HepG2 (cell line): ENCODE data around the gene SLCO2A1. TPM values are rescaled to one million over a fixed set of nuclear protein-coding genes. Genes with fewer than 3 reads are reported as not detected.
A peak's percentile ranks its signal among the peaks of the same experiment; 100 is the strongest.

Experiments used
- ATAC-seq: fragments of 200-7000 bp; cut with Tn5 transposase; 3 replicates; pipeline ENCODE4 v1.9.1; 2020; ENCODE audit warnings: mild to moderate bottlenecking, moderate library complexity
- BruUV-seq: library from RNA; stranded (reverse); fragments of 400-500 nt; replicated peaks from 2 replicates; lab custom pipeline; 2021; lab: Mats Ljungman, UMichigan
- CTCF ChIA-PET: fragments of 300-600 bp; formaldehyde crosslinking; extraction: SDS; loops from one replicate; lab custom pipeline; 2021; ENCODE audit warnings: low total read pairs, inconsistent platforms, low intra/inter-chr PET ratio; lab: Yijun Ruan, JAX
- POLR2A ChIA-PET: fragments of 350-600 bp; sonication (Branson Sonifier 250); formaldehyde crosslinking; loops from one replicate; lab custom pipeline; 2020; ENCODE audit warnings: antibody characterized with exemption, inconsistent platforms; lab: Yijun Ruan, JAX
- DNase-seq: peaks from one replicate; pipeline ENCODE4 v3.0.0-alpha.2; 2015; ENCODE audit warnings: low spot score
- FAIRE-seq: peaks from 3 replicates; lab custom pipeline; 2011; peaks lifted over from hg19 to GRCh38; lab: Jason Lieb, UNC
- H2AFZ ChIP-seq: one replicate; pipeline ENCODE4 v1.6.1; 2011; ENCODE audit warnings: low read length, inconsistent platforms
- H3K27ac ChIP-seq: fragments of 300-600 bp; 3 replicates; pipeline ENCODE4 v1.8.0; 2011; ENCODE audit warnings: mixed run types, mild to moderate bottlenecking, mixed read lengths, low read length, inconsistent platforms; ENCODE audit not compliant: insufficient read depth; ENCODE audit errors: extremely low read length
- H3K27me3 ChIP-seq, 2 experiments: fragments of 200-600 bp in 1 of 2; 2 replicates in 1 of 2; 3 replicates in 1 of 2; pipeline versions ENCODE4 v1.6.0 to v1.8.0; 2011; ENCODE audit warnings: low read length in 2 of 2, mild to moderate bottlenecking in 2 of 2, moderate library complexity in 2 of 2, inconsistent platforms in 1 of 2; ENCODE audit not compliant: insufficient read depth in 2 of 2, control insufficient read depth in 1 of 2
- H3K36me3 ChIP-seq, 2 experiments: fragments of 200-600 bp in 1 of 2; replicated peaks in 1 of 2; 2 replicates in 1 of 2; 3 replicates in 1 of 2; pipeline versions ENCODE4 v1.5.1 to v1.8.0; 2011; ENCODE audit warnings: low read length in 2 of 2, inconsistent platforms in 1 of 2; ENCODE audit not compliant: insufficient read depth in 2 of 2, control insufficient read depth in 1 of 2
- H3K4me1 ChIP-seq: 2 replicates; pipeline ENCODE4 v1.5.1; 2012; ENCODE audit warnings: low read length, inconsistent platforms; ENCODE audit not compliant: insufficient read depth
- H3K4me2 ChIP-seq: 2 replicates; pipeline ENCODE4 v1.6.0; 2011; ENCODE audit warnings: low read depth, low read length, inconsistent platforms
- H3K4me3 ChIP-seq, 3 experiments: fragments of 200-600 bp in 1 of 3; sonication (generic), shearing (Covaris generic) in 1 of 3; replicated peaks in 1 of 3; 2 replicates each; pipeline ENCODE4 v1.5.1; 2011 to 2016; ENCODE audit warnings: low read length in 3 of 3, inconsistent platforms in 2 of 3, low read depth in 2 of 3, mild to moderate bottlenecking in 2 of 3, control low read depth in 1 of 3, mixed read lengths in 1 of 3; ENCODE audit not compliant: insufficient read depth in 1 of 3
- H3K79me2 ChIP-seq: one replicate; pipeline ENCODE4 v1.6.1; 2011; ENCODE audit warnings: low read length, inconsistent platforms; ENCODE audit not compliant: insufficient read depth
- H3K9ac ChIP-seq: 2 replicates; pipeline ENCODE4 v1.6.0; 2011; ENCODE audit warnings: mild to moderate bottlenecking, low read depth, low read length, inconsistent platforms; ENCODE audit not compliant: insufficient read depth
- H3K9me3 ChIP-seq: 2 replicates; pipeline ENCODE4 v1.5.1; 2012; ENCODE audit warnings: mild to moderate bottlenecking, low read length
- H4K20me1 ChIP-seq: 2 replicates; pipeline ENCODE4 v1.6.0; 2011; ENCODE audit warnings: inconsistent platforms, mild to moderate bottlenecking, low read length, moderate library complexity; ENCODE audit not compliant: insufficient read depth
- IRF2 ChIP-seq: IDR thresholded peaks from 2 replicates; pipeline ENCODE4 v1.6.1; 2018; ENCODE audit warnings: missing genetic modification reagents, missing compliant biosample characterization
- KLF16 ChIP-seq, 2 experiments: sonication (generic) in 1 of 2; formaldehyde crosslinking in 1 of 2; IDR thresholded peaks; 2 replicates each; pipeline versions ENCODE4 v1.6.1 to v1.8.0; 2016 to 2023; ENCODE audit warnings: missing genetic modification reagents in 2 of 2, missing compliant biosample characterization in 1 of 2
- MAF1 ChIP-seq: sonication (generic); formaldehyde crosslinking; IDR thresholded peaks from 2 replicates; pipeline ENCODE4 v1.5.0; 2020; ENCODE audit warnings: missing genetic modification reagents, borderline replicate concordance
- MAFF ChIP-seq: IDR thresholded peaks from 2 replicates; pipeline ENCODE4 v1.6.1; 2011; ENCODE audit warnings: low read depth, low read length, improper control_type of control experiment
- MEF2D ChIP-seq: sonication (generic); formaldehyde crosslinking; IDR thresholded peaks from 2 replicates; pipeline ENCODE4 v1.5.1; 2020; ENCODE audit warnings: mild to moderate bottlenecking, missing genetic modification reagents
- NR2C2 ChIP-seq: sonication (generic); formaldehyde crosslinking; IDR thresholded peaks from 2 replicates; pipeline ENCODE4 v1.4.0; 2020; ENCODE audit warnings: missing genetic modification reagents, mild to moderate bottlenecking, moderate library complexity, borderline replicate concordance
- SMAD3 ChIP-seq: sonication (generic); formaldehyde crosslinking; IDR thresholded peaks from 2 replicates; pipeline ENCODE4 v1.4.0; 2020; ENCODE audit warnings: missing genetic modification reagents
- ZNF724P ChIP-seq: sonication (generic); formaldehyde crosslinking; IDR thresholded peaks from 2 replicates; pipeline ENCODE4 v1.8.0; 2022; ENCODE audit warnings: missing genetic modification reagents, borderline replicate concordance
- WGBS: methylation state at CpG from one replicate; pipeline ENCODE4 v1.1.6; 2017; ENCODE audit warnings: low lambda C conversion rate; 5-methylcytosine and 5-hydroxymethylcytosine counted together
- in situ Hi-C: cut with HindIII; loops from 2 replicates; pipeline ENCODE4 v1.10.0; 2017; ENCODE audit warnings: low pct_unique_long_range_greater_than_20kb; ENCODE audit not compliant: extremely low pct_ligation_motif_present
- intact Hi-C: fragments of 100-400 bp; cut with micrococcal nuclease; formaldehyde crosslinking; loops from one replicate; pipeline ENCODE4 v1.10.0; 2022; ENCODE audit not compliant: unreplicated experiment
- polyA plus RNA-seq, 8 experiments: library from polyadenylated mRNA; depleted of rRNA in 3 of 8; stranded (reverse) in 7 of 8; unstranded in 1 of 8; fragments of >200 nt; fragmentation: Illumina TruSeq in 4 of 8; extraction: Trizol in 4 of 8; gene quantifications; 2 replicates each; pipeline versions ENCODE4 v1.2.1 to v1.2.3, GENCODE V29; 2011 to 2016; ENCODE audit warnings: low read depth in 4 of 8, missing spikeins in 1 of 8, mixed read lengths in 1 of 8; ENCODE audit not compliant: insufficient read depth in 1 of 8
- total RNA-seq, 5 experiments: library from RNA; depleted of rRNA; stranded (reverse); fragments of >200 nt; fragmentation: Illumina TruSeq; extraction: Trizol; gene quantifications; 2 replicates each; pipeline ENCODE4 v1.2.3, GENCODE V29; 2016; ENCODE audit warnings: low read depth in 1 of 5
- TF ChIP-seq, protein P1 (sequence below): sonication (generic); formaldehyde crosslinking; IDR thresholded peaks from 2 replicates; pipeline ENCODE4 v1.4.0; 2020; ENCODE audit warnings: missing genetic modification reagents

Gene SLCO2A1
- total and polyA plus RNA-seq, 2 of the 13 experiments (the other 11 are each of a cell fraction or from before 2014, with no cell fraction given): 0.04 TPM; not detected in 1

DNA sequence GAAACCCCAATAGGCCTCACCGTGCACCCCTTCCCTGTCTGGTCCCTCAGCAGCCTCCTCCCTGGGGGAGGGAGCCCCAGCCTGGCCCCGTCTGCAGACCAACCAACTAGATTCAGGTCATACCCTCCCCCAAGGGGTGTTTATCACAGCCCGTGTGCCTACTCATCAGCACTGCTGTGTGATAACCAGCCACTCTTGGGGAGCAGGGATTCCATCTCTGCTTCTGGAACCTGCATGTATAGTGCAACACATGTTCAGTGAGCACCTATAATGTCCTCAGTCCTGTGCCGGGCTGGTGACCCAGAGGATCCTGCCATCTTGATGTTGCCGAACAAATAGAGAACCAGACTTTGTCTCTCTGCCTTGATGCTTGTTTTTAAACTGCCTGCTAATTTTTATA lies 6.6 kb upstream of the SLCO2A1 start:
- intact Hi-C loops: no loop called here
- ChIA-PET CTCF (no interaction called here), POLR2A (no interaction called here)
- no peak overlapping the region for H3K27ac ChIP-seq
- in situ Hi-C loops: no loop called here
- H3K4me1 ChIP-seq: peaks cover 34% of the 10 kb centered on the region
- no peaks in the 10 kb centered on the region for H3K36me3 ChIP-seq
- no peak overlapping the region for H3K4me2 ChIP-seq
- H2AFZ ChIP-seq: no peak overlapping the region
- peaks cover 6 to 7% of the 10 kb centered on the region in 2 experiments; a peak in 3 of 5 replicates for H3K27me3 ChIP-seq
- no peak overlapping the region for H3K4me3 ChIP-seq
- no peak overlapping the region for H3K9ac ChIP-seq
- BruUV-seq: no TSS peak
- no peak for DNase-seq
- no peaks in the 10 kb centered on the region for H3K79me2 ChIP-seq
- H3K9me3 ChIP-seq: no peaks in the 10 kb centered on the region
- ATAC-seq: no peak
- WGBS: 80% methylated on average over 2 of the region's 5 CpGs
- no peak for FAIRE-seq
- TF ChIP-seq IRF2 (CRISPR knock-in tag) (no peak), SMAD3 (CRISPR knock-in tag) (no peak), ZNF724P (CRISPR knock-in tag) (no peak), MAF1 (CRISPR knock-in tag) (no peak), KLF16 (CRISPR knock-in tag; IDR thresholded peaks at IDR 0.05) (no peak), NR2C2 (CRISPR knock-in tag) (no peak), MEF2D (no peak)
- H4K20me1 ChIP-seq: no peaks in the 10 kb centered on the region

DNA sequence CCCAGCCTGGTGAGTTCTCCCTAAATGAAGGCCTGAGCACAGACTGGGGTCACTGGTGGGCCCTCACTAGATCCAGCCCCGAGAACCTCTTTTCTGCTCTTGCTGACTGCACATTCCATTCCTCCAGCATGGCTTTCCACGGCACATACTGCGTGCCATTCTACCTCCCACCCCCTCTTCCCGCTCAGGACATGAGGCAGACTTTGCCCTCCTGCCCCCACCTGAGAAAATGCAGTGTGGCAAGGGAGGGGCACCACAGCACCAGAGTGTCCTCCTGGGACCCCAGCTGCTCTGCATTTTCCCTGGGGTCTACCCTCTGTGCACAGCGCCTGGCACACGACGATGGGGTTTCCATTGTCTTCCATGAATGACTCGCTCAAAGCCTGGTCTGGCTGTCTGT lies 6.1 kb upstream of the SLCO2A1 start:
- Histone ChIP-seq H3K4me1 (peaks cover 38% of the 10 kb centered on the region), H2AFZ (no peak overlapping the region), H3K27me3 (peaks cover 6 to 7% of the 10 kb centered on the region in 2 experiments; a peak in 3 of 5 replicates), H3K27ac (no peak overlapping the region), H3K79me2 (no peaks in the 10 kb centered on the region), H3K4me3 (peak overlapping the region in 1 of 3 experiments; percentile 5; a peak in 1 of 6 replicates), H3K9me3 (no peaks in the 10 kb centered on the region), H3K9ac (no peak overlapping the region), H3K4me2 (peak overlapping the region; percentile 10; the same call in 1 of the 2 replicates), H3K36me3 (no peaks in the 10 kb centered on the region), H4K20me1 (no peaks in the 10 kb centered on the region)
- BruUV-seq: no TSS peak
- DNase-seq (no peak), FAIRE-seq (no peak), ATAC-seq (no peak)
- 34% methylated on average over 8 of the region's 8 CpGs for WGBS
- intact Hi-C loops: no loop called here
- TF ChIP-seq MAFF: no peak
- TF ChIP-seq, protein P1, sequence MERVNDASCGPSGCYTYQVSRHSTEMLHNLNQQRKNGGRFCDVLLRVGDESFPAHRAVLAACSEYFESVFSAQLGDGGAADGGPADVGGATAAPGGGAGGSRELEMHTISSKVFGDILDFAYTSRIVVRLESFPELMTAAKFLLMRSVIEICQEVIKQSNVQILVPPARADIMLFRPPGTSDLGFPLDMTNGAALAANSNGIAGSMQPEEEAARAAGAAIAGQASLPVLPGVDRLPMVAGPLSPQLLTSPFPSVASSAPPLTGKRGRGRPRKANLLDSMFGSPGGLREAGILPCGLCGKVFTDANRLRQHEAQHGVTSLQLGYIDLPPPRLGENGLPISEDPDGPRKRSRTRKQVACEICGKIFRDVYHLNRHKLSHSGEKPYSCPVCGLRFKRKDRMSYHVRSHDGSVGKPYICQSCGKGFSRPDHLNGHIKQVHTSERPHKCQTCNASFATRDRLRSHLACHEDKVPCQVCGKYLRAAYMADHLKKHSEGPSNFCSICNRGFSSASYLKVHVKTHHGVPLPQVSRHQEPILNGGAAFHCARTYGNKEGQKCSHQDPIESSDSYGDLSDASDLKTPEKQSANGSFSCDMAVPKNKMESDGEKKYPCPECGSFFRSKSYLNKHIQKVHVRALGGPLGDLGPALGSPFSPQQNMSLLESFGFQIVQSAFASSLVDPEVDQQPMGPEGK (CRISPR knock-in tag): peak; percentile 46; the same call in 1 of the 2 replicates
- in situ Hi-C loops: no loop called here
- POLR2A ChIA-PET: no interaction called here
- CTCF ChIA-PET: no interaction called here
